Stimulated activated CD8-positive, alpha-beta memory T cell treated with anti-CD3 and anti-CD28 coated beads, Interleukin-7, amount 100 ng/mL, for 1 hour (primary cell): ENCODE results near the gene ELF4.

Experiments
- DNase-seq, 2 donors: peaks; one replicate each; pipeline ENCODE4 v3.0.0-alpha.2; 2020; ENCODE audit warnings: low read depth in 2 of 2

ELF4 gene

DNA sequence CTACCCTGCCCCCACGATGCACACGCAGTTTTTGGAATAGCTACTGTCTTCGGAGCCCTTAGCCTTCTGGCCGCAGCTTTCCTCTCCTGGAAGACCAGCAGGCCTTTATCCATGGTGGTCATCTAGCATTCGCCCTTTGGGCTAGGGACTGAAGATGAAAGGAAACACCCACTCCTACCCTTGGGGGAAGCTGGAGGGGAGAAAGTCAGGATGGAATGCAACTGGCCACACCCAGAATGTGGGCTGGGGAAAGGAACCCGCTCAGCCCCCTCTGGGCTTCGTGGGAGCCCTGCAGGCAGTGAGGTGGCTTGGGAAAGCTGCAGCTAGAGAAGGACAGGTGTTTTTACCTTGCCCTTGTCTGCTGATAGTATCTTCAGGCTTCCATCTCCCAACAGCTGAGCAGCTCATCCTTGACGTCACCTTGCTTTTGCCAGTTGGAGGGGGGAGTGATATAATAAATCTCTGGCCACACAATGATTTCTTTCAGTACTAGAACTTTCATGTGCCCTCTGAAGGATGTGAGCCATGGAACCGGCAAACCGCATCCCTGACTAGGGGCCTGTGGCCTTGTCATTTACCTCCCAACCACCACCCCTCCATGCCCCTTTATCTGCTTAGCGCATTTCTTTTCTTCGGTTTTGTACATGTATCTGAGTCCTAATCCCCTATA is 59.0 kb downstream of the ELF4 start:
- no peak for DNase-seq

DNA sequence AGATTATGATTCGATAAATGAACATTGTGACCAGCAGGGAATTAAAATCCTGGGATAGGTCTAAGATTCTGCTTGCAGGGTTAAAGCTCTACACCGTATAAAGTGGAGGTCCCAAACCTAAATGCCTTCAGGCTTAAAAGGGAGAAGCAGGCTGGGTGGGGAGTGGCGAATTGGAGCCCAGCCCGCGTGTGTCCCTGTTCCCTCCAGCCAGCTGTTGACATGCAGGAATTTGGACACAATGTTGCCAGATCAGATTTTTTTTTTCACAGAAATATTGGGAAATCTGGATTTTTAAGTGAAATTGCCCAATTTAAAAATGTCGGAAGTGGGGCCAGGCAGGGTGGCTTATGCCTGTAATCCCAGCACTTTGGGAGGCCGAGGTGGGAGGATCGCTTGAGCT is 60.5 kb downstream of the ELF4 start:
- no peak for DNase-seq

DNA sequence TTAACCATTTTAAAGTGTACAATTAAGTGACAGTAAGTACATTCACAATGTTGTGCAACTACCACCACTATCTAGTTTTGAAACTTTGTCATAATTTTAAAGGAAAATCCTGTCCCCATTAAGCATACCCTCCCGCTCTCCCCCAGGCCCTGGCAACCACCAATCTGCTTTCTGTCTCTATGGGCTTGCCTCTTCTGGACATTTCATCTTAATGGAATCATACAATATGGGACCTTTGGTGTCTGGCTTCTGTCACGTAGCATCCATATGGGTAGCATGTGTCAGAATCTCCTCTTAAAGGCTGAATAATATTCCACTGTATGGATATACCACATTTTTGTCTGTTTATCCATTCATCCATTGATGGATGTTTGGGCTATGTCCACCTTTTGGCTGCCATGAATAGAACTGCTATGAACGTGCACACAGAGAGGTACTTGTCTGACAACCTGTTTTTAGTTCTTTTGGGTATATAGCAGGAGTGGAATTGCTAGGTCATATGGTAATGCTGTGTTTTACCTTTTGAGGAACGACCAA is 61.5 kb downstream of the ELF4 start:
- no peak for DNase-seq

DNA sequence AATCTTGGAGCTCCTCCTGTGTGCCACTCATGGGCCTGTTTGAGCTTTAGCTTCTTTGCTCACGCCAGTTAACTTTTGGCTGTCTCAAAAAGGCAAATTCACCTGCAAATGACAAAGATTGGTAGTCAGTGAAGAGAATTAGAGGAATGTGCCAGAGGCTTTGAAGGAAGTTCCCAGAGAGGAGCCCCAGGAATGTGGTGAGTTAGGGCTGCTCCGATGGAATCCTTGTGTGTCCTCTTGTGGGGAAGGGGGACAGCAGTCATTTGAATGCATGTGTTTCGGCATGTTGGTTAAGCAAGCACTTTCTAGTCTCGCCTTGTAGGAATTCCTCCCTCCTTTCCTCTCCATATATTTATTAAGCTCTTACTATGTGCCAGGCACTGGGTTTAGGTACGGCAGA is 62.9 kb downstream of the ELF4 start:
- no peak for DNase-seq

DNA sequence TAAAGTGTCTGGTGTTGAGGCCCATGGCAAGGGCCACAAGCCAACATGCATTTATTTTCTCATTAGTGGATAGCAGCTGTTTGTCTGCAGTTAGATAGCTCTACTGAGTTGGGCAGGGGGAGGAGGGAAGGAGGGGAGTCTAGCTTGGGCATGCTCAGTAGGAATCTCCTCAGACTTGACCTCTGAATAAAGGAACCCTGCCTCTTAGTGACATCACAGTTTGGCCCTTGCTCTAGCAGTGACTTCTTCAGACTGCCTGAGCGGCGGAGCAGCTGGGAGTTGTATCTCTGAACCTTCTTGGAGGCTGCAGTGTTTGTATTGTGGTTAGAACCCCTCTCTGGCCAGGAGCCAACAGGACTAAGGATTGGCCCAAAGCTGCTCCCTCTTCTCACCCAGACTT is 70.5 kb downstream of the ELF4 start:
- DNase-seq, result no peak

DNA sequence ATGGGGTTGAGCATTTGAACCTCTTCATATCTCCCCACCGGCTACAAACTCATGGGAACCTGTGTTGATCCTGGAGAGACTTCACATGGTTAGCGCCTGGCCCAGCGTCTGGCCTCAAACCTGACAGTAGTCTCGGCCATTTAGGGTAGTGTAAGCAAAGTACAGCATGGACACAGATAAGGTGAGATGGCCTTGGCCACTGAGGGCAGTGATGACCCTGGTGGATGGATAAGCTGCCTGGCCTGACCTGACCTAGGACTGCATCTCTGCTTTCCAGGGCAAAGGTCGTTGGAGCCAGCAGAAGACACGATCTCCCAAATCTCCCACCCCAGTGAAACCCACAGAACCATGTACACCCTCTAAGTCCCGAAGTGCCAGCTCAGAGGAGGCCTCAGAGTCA is 76.1 kb downstream of the ELF4 start:
- DNase-seq, result no peak

DNA sequence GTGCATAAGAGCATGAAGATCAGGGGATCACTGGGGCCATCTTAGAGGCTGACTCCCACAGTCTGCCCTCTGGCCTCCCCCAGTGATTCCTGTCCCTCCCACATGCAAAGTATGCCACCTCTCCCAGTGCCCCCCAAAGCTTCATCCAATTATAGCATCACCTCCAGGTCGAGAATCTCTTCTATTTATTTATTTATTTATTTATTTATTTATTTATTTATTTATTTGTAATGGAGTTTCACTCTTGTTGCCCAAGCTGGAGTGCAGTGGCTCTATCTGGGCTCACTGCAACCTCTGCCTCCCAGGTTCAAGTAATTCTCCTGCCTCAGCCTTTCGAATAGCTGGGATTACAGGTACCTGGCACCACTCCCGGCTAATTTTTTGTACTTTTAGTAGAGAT is 77.7 kb downstream of the ELF4 start:
- DNase-seq, result no peak

DNA sequence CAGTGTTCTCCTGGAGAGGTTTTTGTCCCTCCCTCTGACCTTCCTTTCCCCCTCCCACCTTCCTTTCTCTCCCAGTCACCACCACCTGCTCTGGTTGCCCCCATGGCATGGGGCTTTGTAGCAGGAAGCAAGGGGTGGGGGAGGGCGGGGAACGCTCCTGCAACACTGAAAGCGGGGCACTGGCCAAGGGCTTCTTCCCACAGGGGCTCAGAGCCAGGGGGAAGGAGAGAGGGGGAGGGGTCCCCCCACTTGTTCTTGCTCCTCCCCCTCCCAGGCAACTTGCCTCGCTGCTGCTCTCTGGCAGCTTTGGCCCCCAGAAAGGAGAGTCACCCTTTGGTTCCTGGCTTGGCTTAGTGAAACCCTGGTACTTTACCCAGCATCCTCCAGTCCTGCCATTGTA is 79.5 kb downstream of the ELF4 start:
- DNase-seq, result no peak

DNA sequence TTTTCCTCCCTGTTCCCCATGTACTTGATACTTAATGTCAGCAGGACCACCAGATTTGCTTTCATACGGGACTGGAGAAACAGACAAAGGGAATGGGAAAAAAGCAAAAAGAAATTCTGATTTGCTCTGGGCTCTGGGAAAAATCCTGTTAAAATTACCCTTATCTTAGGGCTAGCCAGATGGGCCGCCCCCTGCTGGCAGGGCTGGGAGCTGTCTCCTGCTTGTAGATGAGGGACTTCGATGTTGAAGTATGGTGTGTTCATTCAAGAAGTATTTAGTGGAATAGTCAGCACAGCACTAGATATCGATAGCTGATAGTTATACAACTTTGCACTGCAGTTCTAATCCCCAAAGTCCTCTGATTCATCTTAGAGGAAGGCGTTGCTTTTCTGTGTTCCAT is 82.1 kb downstream of the ELF4 start:
- DNase-seq, result peak in 1 of 2 donors; percentile 17

DNA sequence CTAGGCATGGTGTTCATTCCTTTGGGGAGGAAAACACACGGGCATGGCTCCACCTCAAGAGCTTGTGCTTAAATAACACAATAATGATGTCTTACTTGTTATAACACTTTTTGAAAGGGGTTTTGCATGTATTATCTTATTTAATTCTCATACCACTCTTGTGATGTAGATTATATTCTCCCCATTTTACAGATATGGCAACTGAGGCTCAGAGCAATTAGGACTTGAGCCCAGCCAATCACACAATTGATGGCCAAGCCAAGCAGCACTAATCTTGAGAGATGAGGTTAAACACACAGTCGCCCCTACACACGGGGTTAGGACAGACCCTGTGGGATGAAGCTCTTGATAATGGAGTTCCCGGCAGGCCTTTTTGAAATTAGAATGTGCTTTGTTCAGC is 82.7 kb downstream of the ELF4 start:
- no peak for DNase-seq

DNA sequence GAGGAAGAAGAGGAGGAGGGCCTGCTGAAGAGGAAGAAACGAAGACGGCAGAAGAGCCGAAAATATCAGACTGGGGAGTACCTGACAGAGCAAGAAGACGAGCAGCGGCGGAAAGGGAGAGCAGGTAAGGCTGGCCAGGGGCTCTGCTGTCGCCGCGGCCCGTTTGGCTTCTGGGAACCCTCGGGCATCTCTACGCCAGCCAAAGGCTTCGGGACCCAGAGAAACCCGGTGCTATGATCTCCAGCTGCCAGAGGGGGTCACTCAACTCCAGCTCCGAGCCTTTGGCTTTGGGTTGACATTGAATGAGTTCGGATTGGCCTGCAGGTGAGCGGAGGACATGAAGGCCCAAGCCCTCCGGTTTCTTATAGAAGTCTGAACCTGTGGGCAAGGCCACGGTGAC is 85.0 kb downstream of the ELF4 start:
- DNase-seq, result no peak

DNA sequence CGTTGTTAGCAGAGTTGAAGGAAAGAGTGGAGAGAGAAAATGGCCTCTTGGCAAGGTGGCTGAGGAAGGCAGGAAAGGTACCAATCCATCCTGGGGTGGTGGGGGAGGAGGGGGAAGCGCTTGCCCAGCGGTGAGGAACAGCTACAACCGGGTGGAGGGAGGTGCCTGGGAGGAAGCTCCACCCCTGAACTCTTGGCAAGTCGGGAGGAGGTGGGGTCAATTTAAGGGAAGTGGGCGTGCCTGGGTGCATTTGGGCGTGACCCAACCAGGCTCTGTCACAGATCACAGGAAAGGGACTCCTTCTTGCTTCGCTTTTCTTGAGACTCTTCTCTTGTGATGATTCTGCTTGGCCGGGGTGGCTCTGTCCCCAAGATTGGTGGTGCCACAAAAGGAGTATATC is 86.2 kb downstream of the ELF4 start:
- peak; percentile 39 to 62 for DNase-seq

DNA sequence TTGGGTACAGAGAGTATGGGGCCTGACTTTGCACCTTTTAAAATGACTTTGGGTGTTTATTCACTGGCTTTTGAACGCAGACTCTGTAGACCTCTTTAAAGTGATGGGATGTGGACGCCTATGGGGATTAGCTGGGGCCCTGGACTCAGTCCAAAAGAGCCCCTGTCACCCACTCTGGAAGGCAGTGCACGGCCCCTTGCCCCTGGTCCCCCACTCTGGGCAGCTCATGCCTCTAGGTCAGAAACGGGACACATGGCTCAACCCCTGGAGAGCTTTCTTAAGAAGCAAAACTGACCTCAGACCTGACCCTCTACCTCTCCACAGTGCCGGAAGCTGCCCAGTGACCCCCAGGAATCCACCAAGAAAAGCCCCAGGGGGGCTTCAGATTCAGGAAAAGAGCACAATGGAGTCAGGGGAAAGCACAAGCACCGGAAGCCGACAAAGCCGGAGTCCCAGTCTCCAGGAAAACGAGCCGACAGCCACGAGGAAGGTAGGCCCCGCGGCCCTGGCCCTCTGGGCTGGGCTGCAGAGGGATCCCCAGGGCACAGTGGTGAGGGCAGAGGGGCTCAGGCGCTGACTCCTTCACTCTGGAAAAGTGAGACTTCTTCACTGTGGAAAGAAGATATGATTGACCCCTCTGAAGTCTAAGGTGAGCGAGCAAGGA is 89.5 kb downstream of the ELF4 start:
- no peak for DNase-seq

DNA sequence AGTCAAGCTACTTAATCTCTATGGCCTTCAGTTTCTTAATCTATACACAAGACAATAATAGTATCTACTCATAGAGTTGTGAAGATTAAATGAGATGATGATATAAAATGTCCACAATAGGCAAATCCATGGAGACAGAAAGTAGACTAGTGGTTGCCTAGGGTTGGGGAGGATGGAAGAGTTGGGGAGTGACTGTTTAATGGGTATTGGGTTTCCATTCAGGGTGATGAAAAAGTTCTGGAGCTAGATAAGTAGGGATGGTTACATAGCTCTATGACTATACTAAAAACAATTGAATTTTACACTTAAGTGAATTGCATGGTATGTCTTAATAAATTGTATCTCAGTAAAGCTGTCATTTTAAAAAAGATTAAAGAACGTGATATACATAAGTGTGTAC is 92.2 kb downstream of the ELF4 start:
- no peak for DNase-seq

DNA sequence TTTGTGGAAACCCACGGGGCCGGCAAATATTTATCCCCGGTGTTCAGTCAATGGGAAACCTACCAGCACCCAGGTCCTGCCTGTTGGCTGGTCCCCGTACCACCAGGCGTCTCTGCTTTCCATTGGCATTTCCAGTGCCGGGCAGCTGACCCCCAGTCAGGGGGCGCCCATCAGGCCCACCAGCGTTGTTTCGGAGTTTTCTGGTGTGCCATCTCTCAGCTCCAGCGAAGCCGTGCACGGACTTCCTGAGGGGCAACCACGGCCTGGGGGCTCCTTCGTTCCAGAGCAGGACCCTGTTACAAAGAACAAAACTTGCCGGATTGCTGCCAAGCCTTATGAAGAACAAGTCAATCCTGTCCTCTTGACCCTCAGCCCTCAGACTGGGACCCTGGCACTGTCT is 95.1 kb downstream of the ELF4 start:
- no peak for DNase-seq
